ENCODE data around the gene EXOSC5.

DNA sequence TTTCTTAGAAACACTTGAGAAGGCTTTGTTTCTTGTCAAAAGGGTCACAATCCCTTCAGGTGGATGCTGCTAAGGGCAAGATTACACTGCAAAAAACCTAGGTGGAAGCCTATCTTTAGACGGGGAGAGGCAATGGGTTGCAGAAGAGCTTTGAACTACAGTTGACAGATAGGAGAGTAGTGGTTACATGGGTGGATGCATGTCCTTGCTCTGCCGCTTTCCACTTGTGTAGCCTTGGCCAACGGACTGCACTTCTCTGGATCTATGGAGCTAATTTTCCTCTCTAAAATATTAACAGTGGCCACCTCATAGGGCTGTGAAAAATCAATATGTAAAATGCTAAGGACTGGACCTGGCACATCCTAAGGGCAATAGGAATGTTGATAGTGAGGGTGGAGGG lies 1.4 kb upstream of the EXOSC5 start:
- TF ChIP-seq, protein P1, sequence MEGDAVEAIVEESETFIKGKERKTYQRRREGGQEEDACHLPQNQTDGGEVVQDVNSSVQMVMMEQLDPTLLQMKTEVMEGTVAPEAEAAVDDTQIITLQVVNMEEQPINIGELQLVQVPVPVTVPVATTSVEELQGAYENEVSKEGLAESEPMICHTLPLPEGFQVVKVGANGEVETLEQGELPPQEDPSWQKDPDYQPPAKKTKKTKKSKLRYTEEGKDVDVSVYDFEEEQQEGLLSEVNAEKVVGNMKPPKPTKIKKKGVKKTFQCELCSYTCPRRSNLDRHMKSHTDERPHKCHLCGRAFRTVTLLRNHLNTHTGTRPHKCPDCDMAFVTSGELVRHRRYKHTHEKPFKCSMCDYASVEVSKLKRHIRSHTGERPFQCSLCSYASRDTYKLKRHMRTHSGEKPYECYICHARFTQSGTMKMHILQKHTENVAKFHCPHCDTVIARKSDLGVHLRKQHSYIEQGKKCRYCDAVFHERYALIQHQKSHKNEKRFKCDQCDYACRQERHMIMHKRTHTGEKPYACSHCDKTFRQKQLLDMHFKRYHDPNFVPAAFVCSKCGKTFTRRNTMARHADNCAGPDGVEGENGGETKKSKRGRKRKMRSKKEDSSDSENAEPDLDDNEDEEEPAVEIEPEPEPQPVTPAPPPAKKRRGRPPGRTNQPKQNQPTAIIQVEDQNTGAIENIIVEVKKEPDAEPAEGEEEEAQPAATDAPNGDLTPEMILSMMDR (IDR thresholded peaks at IDR 0.05): no peak
- no peak for TF ChIP-seq POLR2A (IDR thresholded peaks at IDR 0.05)
